ENCODE measurements around the gene PTCH1. TPM values are rescaled to one million over a fixed set of nuclear protein-coding genes. Genes with fewer than 3 reads are reported as not detected.

Gene PTCH1
- total RNA-seq: 4.3 and 6.6 TPM in 2 replicates

GRCh38 chr9:95516734-95517558, at the start of gene PTCH1:
PTCH1 (minus strand) TSS chr9:95516971.

Small RNA genes within 50 kb of the gene (small RNA-seq; reads per million reads assigned to genes)
- gene MT1P1: not detected

Other genes with a start within 250 kb of the PTCH1 start
- gene FANCC, start 199.3 kb downstream of the PTCH1 start, total RNA-seq: 5.1 and 9.4 TPM in 2 replicates

Data from subcutaneous preadipocyte (primary cell).